SK-N-SH treated with all-trans-retinoic acid at 6 μM for 48 hours (cell line): ENCODE measurements around the gene S100A1.

Experiments
- ATAC-seq: fragments of 200-7000 bp; cut with Tn5 transposase; 3 replicates; pipeline ENCODE4 v1.9.1; 2020; ENCODE audit warnings: mild to moderate bottlenecking, moderate library complexity
- ARNTL ChIP-seq: fragments of 450-650 bp; formaldehyde crosslinking; IDR thresholded peaks from 2 replicates; pipeline ENCODE4 v1.5.0; 2020; ENCODE audit warnings: low read depth, mild to moderate bottlenecking, moderate library complexity, borderline replicate concordance
- BACH2 ChIP-seq: fragments of 250-450 bp; sonication (Bioruptor Pico); IDR thresholded peaks from 2 replicates; pipeline ENCODE4 v1.9.0; 2021; ENCODE audit warnings: mild to moderate bottlenecking, borderline replicate concordance
- CREB5 ChIP-seq: fragments of 250-450 bp; sonication (Bioruptor Pico); IDR thresholded peaks from 2 replicates; pipeline ENCODE4 v1.5.1; 2020; ENCODE audit warnings: low read depth, mild to moderate bottlenecking, moderate library complexity
- CSDC2 ChIP-seq: fragments of 250-450 bp; sonication (Bioruptor Pico); IDR thresholded peaks from 2 replicates; pipeline ENCODE4 v1.5.0; 2020; ENCODE audit warnings: mild to moderate bottlenecking, moderate library complexity
- CSRNP3 ChIP-seq: fragments of 250-450 bp; sonication (Bioruptor Pico); IDR thresholded peaks from 2 replicates; pipeline ENCODE4 v1.5.1; 2021; ENCODE audit warnings: mild to moderate bottlenecking, moderate library complexity
- ESRRG ChIP-seq: fragments of 250-450 bp; sonication (Bioruptor Pico); IDR thresholded peaks from 2 replicates; pipeline ENCODE4 v1.6.1; 2021; ENCODE audit warnings: mild to moderate bottlenecking
- GLIS3 ChIP-seq: fragments of 250-450 bp; sonication (Bioruptor Pico); IDR thresholded peaks from 2 replicates; pipeline ENCODE4 v1.5.0; 2020; ENCODE audit warnings: mild to moderate bottlenecking, moderate library complexity
- ISL1 ChIP-seq: fragments of 250-450 bp; sonication (Bioruptor Pico); IDR thresholded peaks from 2 replicates; pipeline ENCODE4 v2.1.2; 2022; ENCODE audit warnings: mild to moderate bottlenecking, moderate library complexity
- OSR1 ChIP-seq: fragments of 250-450 bp; sonication (Bioruptor Pico); IDR thresholded peaks from 2 replicates; pipeline ENCODE4 v1.8.0; 2022; ENCODE audit warnings: moderate library complexity, mild to moderate bottlenecking, inconsistent platforms
- PATZ1 ChIP-seq: fragments of 250-450 bp; sonication (Bioruptor Pico); IDR thresholded peaks from 2 replicates; pipeline ENCODE4 v1.8.0; 2020; ENCODE audit warnings: mild to moderate bottlenecking, moderate library complexity, borderline replicate concordance
- POU6F1 ChIP-seq: fragments of 250-450 bp; sonication (Bioruptor Pico); IDR thresholded peaks from 2 replicates; pipeline ENCODE4 v1.8.0; 2021; ENCODE audit warnings: low read depth, mild to moderate bottlenecking, moderate library complexity, borderline replicate concordance
- PPARA ChIP-seq: fragments of 250-450 bp; sonication (Bioruptor Pico); IDR thresholded peaks from 2 replicates; pipeline ENCODE4 v1.5.0; 2020; ENCODE audit warnings: mild to moderate bottlenecking, borderline replicate concordance
- RARB ChIP-seq: fragments of 250-450 bp; sonication (Bioruptor Pico); IDR thresholded peaks from 2 replicates; pipeline ENCODE4 v1.8.0; 2021; ENCODE audit warnings: mild to moderate bottlenecking, moderate library complexity
- SNAI2 ChIP-seq: fragments of 250-450 bp; sonication (Bioruptor Pico); IDR thresholded peaks from 2 replicates; pipeline ENCODE4 v1.5.0; 2020; ENCODE audit warnings: mild to moderate bottlenecking, moderate library complexity
- TCF4 ChIP-seq: fragments of 250-450 bp; sonication (Bioruptor Pico); IDR thresholded peaks from 2 replicates; pipeline ENCODE4 v1.8.0; 2021; ENCODE audit warnings: mild to moderate bottlenecking, moderate library complexity, borderline replicate concordance
- TOX ChIP-seq: fragments of 250-450 bp; sonication (Bioruptor Pico); IDR thresholded peaks from 2 replicates; pipeline ENCODE4 v1.8.0; 2021; ENCODE audit warnings: mild to moderate bottlenecking, moderate library complexity, borderline replicate concordance
- TSHZ2 ChIP-seq: fragments of 250-450 bp; sonication (Bioruptor Pico); IDR thresholded peaks from 2 replicates; pipeline ENCODE4 v1.5.0; 2020; ENCODE audit warnings: mild to moderate bottlenecking, moderate library complexity
- ZC3H10 ChIP-seq: fragments of 250-450 bp; sonication (Bioruptor Pico); IDR thresholded peaks from 2 replicates; pipeline ENCODE4 v1.5.1; 2021; ENCODE audit warnings: mild to moderate bottlenecking, moderate library complexity
- ZFP3 ChIP-seq: fragments of 250-450 bp; sonication (Bioruptor Pico); IDR thresholded peaks from 2 replicates; pipeline ENCODE4 v1.5.0; 2020; ENCODE audit warnings: mild to moderate bottlenecking, moderate library complexity
- ZFP30 ChIP-seq: fragments of 450-650 bp; formaldehyde crosslinking; IDR thresholded peaks from 2 replicates; pipeline ENCODE4 v1.5.0; 2022; ENCODE audit warnings: mild to moderate bottlenecking, moderate library complexity
- ZNF565 ChIP-seq: fragments of 450-650 bp; formaldehyde crosslinking; conservative IDR thresholded peaks from 2 replicates; pipeline ENCODE4 v1.5.0; 2020; ENCODE audit warnings: low read depth, mild to moderate bottlenecking, moderate library complexity
- ZNF8 ChIP-seq: fragments of 450-650 bp; formaldehyde crosslinking; IDR thresholded peaks from 2 replicates; pipeline ENCODE4 v1.5.0; 2020; ENCODE audit warnings: mild to moderate bottlenecking, moderate library complexity

The S100A1 gene

GRCh38 chr1:153609585-153609907 lies 18.7 kb upstream of the S100A1 start:
- ATAC-seq = no peak
- no peak for TF ChIP-seq OSR1 (CRISPR knock-in tag)
- TF ChIP-seq PATZ1 (CRISPR knock-in tag) = no peak
- TF ChIP-seq PPARA (CRISPR knock-in tag) = no peak
- no peak for TF ChIP-seq RARB
- TF ChIP-seq CSDC2 (CRISPR knock-in tag) = no peak
- no peak for TF ChIP-seq ZC3H10
- no peak for TF ChIP-seq ZFP3 (CRISPR knock-in tag)
- no peak for TF ChIP-seq CREB5
- no peak for TF ChIP-seq ZNF8
- no peak for TF ChIP-seq TCF4 (CRISPR knock-in tag)
- no peak for TF ChIP-seq TSHZ2 (CRISPR knock-in tag)
- TF ChIP-seq CSRNP3 (CRISPR knock-in tag) = no peak
- TF ChIP-seq GLIS3 = no peak
- no peak for TF ChIP-seq SNAI2 (CRISPR knock-in tag)
- no peak for TF ChIP-seq ESRRG (CRISPR knock-in tag)
- TF ChIP-seq ZFP30 (CRISPR knock-in tag) = no peak
- TF ChIP-seq, all 23 proteins: peak for 0

- TF ChIP-seq POU6F1 (CRISPR knock-in tag) = no peak
- TF ChIP-seq SNAI2 (CRISPR knock-in tag) = no peak
- TF ChIP-seq ARNTL (CRISPR knock-in tag) = no peak
- no peak for TF ChIP-seq BACH2 (CRISPR knock-in tag)
- TF ChIP-seq GLIS3 = no peak
- no peak for TF ChIP-seq TOX (CRISPR knock-in tag)
- TF ChIP-seq ZC3H10 = no peak
- no peak for ATAC-seq
Measured at GRCh38 chr1:153610334-153610733, 17.9 kb upstream of the S100A1 start.

- no peak for ATAC-seq
- no peak for TF ChIP-seq TSHZ2 (CRISPR knock-in tag)
- no peak for TF ChIP-seq POU6F1 (CRISPR knock-in tag)
- TF ChIP-seq ISL1 (CRISPR knock-in tag) = no peak
- no peak for TF ChIP-seq BACH2 (CRISPR knock-in tag)
- no peak for TF ChIP-seq SNAI2 (CRISPR knock-in tag)
- no peak for TF ChIP-seq CSRNP3 (CRISPR knock-in tag)
- no peak for TF ChIP-seq ZNF565 (CRISPR knock-in tag)
- TF ChIP-seq PPARA (CRISPR knock-in tag) = no peak
Measured at GRCh38 chr1:153610811-153611301, 17.4 kb upstream of the S100A1 start.
